ENCODE data around the gene RNGTT.

DNA sequence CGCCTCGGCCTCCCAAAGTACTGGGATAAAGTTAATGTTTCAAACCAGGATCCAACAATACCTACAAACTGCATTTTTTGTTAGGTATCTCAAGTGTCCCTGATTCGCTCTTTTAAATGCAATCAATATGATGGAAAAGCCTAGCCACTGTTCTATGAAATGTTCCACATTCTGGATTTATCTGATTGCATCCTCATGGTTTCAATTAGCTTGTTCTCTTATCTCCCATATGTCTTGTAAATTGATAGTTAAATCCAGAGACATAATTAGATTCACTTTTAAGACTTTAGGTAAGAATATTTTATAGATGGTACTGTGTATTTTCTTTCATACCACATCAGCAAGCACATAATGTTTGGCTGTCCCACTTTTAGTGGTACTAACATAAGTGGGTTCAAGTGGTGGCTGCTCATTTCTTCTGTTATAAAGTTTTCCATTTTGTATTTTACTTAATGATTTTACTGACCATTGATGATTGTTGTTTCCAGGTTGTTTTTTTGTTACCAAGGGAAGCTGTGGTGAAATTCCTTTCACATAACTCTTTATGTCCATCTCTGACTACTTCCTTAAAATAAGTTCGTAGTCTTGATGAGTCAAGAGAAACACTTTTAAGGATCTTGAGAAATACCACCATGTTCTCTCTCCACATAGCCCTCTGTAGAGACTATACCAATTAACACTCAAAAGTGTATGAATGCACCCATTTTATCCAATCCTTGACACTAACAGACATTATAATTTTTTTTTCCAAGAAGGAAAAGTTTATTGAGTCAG is 40.5 kb downstream of the RNGTT start:
- TF ChIP-seq, protein P1, sequence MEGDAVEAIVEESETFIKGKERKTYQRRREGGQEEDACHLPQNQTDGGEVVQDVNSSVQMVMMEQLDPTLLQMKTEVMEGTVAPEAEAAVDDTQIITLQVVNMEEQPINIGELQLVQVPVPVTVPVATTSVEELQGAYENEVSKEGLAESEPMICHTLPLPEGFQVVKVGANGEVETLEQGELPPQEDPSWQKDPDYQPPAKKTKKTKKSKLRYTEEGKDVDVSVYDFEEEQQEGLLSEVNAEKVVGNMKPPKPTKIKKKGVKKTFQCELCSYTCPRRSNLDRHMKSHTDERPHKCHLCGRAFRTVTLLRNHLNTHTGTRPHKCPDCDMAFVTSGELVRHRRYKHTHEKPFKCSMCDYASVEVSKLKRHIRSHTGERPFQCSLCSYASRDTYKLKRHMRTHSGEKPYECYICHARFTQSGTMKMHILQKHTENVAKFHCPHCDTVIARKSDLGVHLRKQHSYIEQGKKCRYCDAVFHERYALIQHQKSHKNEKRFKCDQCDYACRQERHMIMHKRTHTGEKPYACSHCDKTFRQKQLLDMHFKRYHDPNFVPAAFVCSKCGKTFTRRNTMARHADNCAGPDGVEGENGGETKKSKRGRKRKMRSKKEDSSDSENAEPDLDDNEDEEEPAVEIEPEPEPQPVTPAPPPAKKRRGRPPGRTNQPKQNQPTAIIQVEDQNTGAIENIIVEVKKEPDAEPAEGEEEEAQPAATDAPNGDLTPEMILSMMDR (IDR thresholded peaks at IDR 0.05) = no peak
- no peak for TF ChIP-seq POLR2A (IDR thresholded peaks at IDR 0.05)
